Ishikawa (cell line): Measurements from ENCODE around the gene CUL2.

Source experiments
- CEBPB ChIP-seq: IDR thresholded peaks from 2 replicates; pipeline ENCODE4 v1.6.1; 2012
- EP300 ChIP-seq: IDR thresholded peaks from 2 replicates; pipeline ENCODE4 v1.6.1; 2012; ENCODE audit warnings: borderline replicate concordance
- RAD21 ChIP-seq: IDR thresholded peaks from 2 replicates; pipeline ENCODE4 v1.6.1; 2012; ENCODE audit warnings: low read depth
- REST ChIP-seq: IDR thresholded peaks from 2 replicates; pipeline ENCODE4 v1.6.1; 2012; ENCODE audit warnings: low read depth, mild to moderate bottlenecking
- TAF1 ChIP-seq: IDR thresholded peaks from 2 replicates; pipeline ENCODE4 v1.6.1; 2012; ENCODE audit warnings: low read depth, mild to moderate bottlenecking
- YY1 ChIP-seq: IDR thresholded peaks from 2 replicates; pipeline ENCODE4 v1.6.1; 2012; ENCODE audit warnings: low read depth
- TF ChIP-seq, protein P1 (sequence below): IDR thresholded peaks from 2 replicates; pipeline ENCODE4 v1.6.1; 2012

DNA sequence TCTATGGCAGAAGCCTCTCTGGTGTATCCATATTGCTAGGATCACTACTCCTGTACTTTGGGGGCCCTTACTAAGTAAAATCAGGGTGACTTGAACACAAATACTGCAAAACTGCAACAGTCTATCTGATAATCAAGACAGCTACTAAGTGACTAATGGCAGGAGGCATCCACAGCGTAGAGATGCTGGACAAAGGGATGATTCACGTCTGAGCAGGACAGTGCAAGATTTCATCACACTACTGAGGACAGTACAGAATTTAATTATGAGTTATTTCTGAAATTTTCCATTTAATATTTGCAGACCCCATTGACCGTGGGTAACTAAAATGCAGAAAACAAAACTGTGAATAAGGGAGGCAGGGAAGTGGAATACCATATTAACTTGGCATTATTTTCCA lies 10.4 kb downstream of the CUL2 start:
- TF ChIP-seq EP300 (no peak), TAF1 (no peak), RAD21 (no peak), CEBPB (no peak), REST (no peak), YY1 (no peak)
- TF ChIP-seq, protein P1, sequence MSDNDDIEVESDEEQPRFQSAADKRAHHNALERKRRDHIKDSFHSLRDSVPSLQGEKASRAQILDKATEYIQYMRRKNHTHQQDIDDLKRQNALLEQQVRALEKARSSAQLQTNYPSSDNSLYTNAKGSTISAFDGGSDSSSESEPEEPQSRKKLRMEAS, result no peak
